Right atrium auricular region (tissue), 2 donors: ENCODE results near the gene TESK1. TPM values are rescaled to one million over a fixed set of nuclear protein-coding genes. Genes with fewer than 3 reads are reported as not detected.
"Not testable (repeated sequence)": the region's sequence is repeated elsewhere in the genome, so short reads cannot be mapped to it uniquely, and the experiment has no call there.

Experiments
- DNase-seq: peaks from one replicate; pipeline ENCODE4 v3.0.0-alpha.2; 2019; ENCODE audit warnings: low spot score
- H3K27ac ChIP-seq, 2 donors: fragments of 200-600 bp; sonication (generic); 1 replicate in 1 of 2; 2 replicates in 1 of 2; pipeline ENCODE4 v1.5.1; 2016 to 2019
- H3K27me3 ChIP-seq, 2 donors: fragments of 200-600 bp; sonication (generic); one replicate each; pipeline versions ENCODE4 v1.5.1 to v1.6.0; 2017 to 2019
- H3K36me3 ChIP-seq: fragments of 200-600 bp; sonication (generic); one replicate; pipeline ENCODE4 v1.5.1; 2016
- H3K4me1 ChIP-seq, 2 donors: fragments of 200-600 bp; sonication (generic); one replicate each; pipeline versions ENCODE4 v1.5.1 to v1.6.0; 2017 to 2019
- H3K4me3 ChIP-seq, 2 donors: fragments of 200-600 bp; sonication (generic); 1 replicate in 1 of 2; 2 replicates in 1 of 2; pipeline ENCODE4 v1.5.1; 2017 to 2019; ENCODE audit warnings: mild to moderate bottlenecking in 1 of 2, moderate library complexity in 1 of 2
- H3K9me3 ChIP-seq, 2 donors: fragments of 200-600 bp; sonication (generic); one replicate each; pipeline ENCODE4 v1.5.1; 2019
- total RNA-seq, 2 donors: library from RNA; depleted of rRNA; stranded (reverse); fragments of >200 nt; gene quantifications; one replicate each; pipeline ENCODE4 v1.1.0, GENCODE V29; 2016
- TF ChIP-seq, protein P1 (sequence below), 2 donors: fragments of 200-600 bp; sonication (generic); IDR thresholded peaks; one replicate each; pipeline ENCODE4 v1.5.1; 2019; ENCODE audit warnings: antibody characterized with exemption in 2 of 2

Gene TESK1
- total RNA-seq, 2 donors from 2014 or later, result 16.5 to 28.0 TPM

DNA sequence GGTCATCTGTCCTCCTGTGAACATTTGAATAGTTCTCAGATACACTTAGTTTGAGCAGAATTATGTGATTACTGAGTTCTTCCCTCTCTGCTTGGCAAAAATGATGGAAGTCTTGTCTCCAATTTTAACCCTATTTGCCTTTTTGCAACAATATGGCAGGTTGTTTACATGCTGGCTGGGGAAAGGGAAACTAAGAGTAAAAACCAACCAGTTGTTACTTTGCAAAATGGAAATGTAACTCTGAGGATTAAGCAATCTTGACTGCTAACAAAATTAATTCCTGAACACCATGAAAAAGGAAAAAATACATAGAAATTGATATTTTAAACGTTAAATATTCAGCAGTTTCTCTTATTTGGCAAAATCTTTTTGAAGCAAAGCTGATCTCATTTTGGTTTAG is 34.6 kb downstream of the TESK1 start:
- Histone ChIP-seq H3K36me3 (no peaks in the 10 kb centered on the region), H3K9me3 (no peaks in the 10 kb centered on the region), H3K27me3 (no peaks in the 10 kb centered on the region), H3K27ac (no peak overlapping the region), H3K4me1 (peaks cover 0 to 11% of the 10 kb centered on the region in 2 donors), H3K4me3 (no peak overlapping the region)
- no peak for DNase-seq
- TF ChIP-seq, protein P1, sequence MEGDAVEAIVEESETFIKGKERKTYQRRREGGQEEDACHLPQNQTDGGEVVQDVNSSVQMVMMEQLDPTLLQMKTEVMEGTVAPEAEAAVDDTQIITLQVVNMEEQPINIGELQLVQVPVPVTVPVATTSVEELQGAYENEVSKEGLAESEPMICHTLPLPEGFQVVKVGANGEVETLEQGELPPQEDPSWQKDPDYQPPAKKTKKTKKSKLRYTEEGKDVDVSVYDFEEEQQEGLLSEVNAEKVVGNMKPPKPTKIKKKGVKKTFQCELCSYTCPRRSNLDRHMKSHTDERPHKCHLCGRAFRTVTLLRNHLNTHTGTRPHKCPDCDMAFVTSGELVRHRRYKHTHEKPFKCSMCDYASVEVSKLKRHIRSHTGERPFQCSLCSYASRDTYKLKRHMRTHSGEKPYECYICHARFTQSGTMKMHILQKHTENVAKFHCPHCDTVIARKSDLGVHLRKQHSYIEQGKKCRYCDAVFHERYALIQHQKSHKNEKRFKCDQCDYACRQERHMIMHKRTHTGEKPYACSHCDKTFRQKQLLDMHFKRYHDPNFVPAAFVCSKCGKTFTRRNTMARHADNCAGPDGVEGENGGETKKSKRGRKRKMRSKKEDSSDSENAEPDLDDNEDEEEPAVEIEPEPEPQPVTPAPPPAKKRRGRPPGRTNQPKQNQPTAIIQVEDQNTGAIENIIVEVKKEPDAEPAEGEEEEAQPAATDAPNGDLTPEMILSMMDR (IDR thresholded peaks at IDR 0.05), result no peak

DNA sequence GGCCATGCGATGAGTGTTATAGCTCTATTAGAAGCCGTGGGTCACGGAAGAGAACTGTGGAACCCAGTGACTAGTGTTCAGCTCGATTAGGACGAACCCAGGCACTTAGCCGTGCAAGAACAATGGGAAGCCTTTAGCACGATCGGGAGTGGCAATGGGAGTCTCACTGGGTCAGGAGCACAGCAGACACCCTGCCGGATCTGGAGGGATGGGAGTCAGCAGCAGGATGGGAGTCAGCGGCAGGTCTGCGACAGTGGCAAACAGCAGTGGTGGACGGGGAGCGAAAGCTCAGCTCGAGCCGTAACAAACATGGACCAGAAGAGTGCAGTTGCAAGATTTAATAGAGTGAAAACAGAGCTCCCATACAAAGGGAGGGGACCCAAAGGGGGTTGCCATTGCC is 35.4 kb downstream of the TESK1 start:
- not testable (repeated sequence) for H3K4me3 ChIP-seq, H3K9me3 ChIP-seq, H3K36me3 ChIP-seq, DNase-seq, H3K27ac ChIP-seq, H3K27me3 ChIP-seq, H3K4me1 ChIP-seq

DNA sequence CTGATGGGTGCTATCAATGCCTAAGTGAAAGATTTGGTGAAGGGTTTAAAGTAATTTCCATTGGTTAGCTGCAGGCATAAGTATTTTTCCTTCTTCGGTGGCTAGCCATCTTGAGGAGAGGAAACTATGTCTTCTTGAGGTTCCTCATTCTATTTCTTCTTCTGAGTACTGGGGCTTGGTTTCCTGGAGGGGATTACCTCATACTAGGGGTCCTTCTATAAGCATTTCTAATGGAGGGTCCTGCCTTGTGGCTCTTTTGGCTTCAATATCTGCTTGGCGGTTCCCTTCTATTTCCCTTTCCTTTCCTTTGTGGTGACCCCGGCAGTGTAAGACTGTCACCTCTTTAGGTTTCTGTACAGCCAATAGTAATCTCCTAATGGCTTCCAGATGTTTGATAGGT is 36.4 kb downstream of the TESK1 start:
- not testable (repeated sequence) for H3K27ac ChIP-seq, DNase-seq, H3K27me3 ChIP-seq, H3K36me3 ChIP-seq, H3K9me3 ChIP-seq, H3K4me1 ChIP-seq, H3K4me3 ChIP-seq

DNA sequence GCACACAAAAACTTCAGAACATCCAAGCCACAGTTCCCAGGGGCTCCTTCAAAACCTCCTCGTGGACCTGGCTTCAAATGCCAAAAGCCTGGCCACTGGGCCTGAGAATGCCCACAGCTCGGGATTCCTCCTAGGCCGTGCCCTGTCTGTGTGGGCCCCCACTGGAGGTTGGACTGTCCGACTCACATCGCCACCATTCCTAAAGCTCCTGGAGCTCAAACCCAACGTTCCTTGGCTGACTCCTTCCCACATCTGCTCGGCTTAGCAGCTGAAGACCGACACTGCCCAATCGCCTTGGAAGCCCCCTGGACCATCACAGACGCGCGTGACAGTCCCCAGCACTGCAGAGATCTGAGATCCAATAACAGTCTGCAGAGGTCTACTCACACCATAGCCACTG is 38.0 kb downstream of the TESK1 start:
- TF ChIP-seq, protein P1 (IDR thresholded peaks at IDR 0.05), result no peak
- Histone ChIP-seq H3K27me3 (no peaks in the 10 kb centered on the region), H3K27ac (no peak overlapping the region), H3K4me1 (peaks cover 0 to 15% of the 10 kb centered on the region in 2 donors), H3K4me3 (no peak overlapping the region), H3K36me3 (no peaks in the 10 kb centered on the region), H3K9me3 (no peaks in the 10 kb centered on the region)
- no peak for DNase-seq

DNA sequence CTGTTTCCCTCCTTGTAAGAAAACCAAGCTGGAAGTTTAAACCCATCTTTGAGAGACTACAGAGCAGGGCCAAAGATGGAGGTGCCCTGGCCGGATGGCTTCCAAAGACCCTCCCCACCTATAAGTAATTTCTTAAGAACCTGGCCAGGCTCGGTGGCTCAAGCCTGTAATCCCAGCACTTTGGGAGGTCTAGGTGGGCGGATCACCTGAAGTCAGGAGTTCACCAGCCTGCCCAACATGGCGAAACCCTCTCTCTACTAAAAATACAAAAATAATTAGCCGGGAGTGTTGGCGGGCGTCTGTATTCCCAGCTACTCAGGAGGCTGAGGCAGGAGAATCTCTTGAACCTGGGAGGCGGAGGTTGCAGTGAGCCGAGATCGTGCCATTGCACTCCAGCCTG is 40.7 kb downstream of the TESK1 start:
- H3K4me3 ChIP-seq, result peak overlapping the region; percentile 55 to 58
- not testable (repeated sequence) for H3K9me3 ChIP-seq, H3K36me3 ChIP-seq, DNase-seq, H3K27me3 ChIP-seq
- peaks cover 0 to 15% of the 10 kb centered on the region in 2 donors for H3K4me1 ChIP-seq
- peak overlapping the region; percentile 86 to 91 for H3K27ac ChIP-seq

DNA sequence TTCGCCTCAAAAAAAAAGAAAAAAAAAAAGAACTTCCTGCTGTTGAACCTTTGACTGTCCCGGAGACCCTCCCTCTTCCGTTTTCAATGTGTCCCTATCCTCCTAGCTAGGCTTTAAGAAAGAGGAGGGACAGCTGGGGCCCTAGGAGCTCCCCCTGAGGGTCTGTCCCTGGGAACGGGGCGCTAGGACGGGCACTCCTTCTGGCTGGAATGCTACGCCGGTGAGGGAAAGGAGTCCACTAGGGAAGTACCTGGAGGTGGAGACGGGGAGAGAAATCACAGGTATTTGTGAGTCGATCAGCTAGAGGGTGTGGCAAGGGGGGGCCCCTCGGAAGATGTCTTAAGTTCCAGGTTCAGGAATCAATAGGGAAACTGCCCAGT is 41.1 kb downstream of the TESK1 start:
- Histone ChIP-seq H3K4me1 (peaks cover 0 to 15% of the 10 kb centered on the region in 2 donors), H3K27ac (peak overlapping the region; percentile 86 to 91), H3K9me3 (no peaks in the 10 kb centered on the region), H3K27me3 (no peaks in the 10 kb centered on the region), H3K36me3 (no peaks in the 10 kb centered on the region), H3K4me3 (peak overlapping the region; percentile 55 to 58)
- no peak for DNase-seq
- TF ChIP-seq, protein P1 (IDR thresholded peaks at IDR 0.05), result no peak

DNA sequence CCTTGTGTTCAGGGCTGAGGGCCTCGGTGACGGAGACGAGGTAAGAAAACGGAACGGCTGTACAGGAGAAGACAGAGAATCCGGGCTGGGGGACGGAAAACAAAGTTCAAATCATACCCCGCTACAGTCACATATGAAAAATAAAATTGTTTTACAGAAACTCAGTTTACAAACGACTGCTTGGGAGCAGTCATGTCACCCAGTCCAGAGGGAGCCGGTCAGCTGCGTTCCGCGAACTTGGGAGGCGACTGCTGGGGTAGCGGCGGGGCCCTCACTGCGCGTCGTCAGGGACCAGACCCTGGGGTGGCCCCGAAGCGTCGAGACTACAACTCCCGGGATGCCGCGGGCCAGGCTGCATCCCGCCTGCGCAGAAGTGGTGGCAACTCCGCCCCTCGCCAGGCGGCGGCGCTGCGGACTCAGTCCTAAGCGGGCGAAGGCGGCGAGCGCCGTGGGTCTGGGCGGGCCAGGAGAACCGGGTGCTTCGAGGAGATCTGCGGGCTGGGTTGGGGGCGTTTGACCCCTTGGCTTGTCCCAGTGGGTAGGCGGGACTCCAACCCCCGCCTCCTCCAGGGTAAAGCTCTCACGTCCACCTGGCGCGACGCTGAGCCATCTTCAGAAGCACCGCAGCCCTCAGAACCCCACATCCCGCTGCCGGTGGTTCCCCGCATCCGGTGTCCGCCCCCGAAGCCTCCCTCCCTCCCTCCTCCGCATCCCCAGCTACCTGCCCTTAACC is 41.6 kb downstream of the TESK1 start:
- H3K9me3 ChIP-seq, result no peaks in the 10 kb centered on the region
- peak overlapping the region; percentile 55 to 58 for H3K4me3 ChIP-seq
- TF ChIP-seq, protein P1 (IDR thresholded peaks at IDR 0.05), result peak; percentile 89 to 99
- H3K27ac ChIP-seq, result peak overlapping the region; percentile 86 to 91
- H3K4me1 ChIP-seq, result peaks cover 0 to 15% of the 10 kb centered on the region in 2 donors
- peak; percentile 93 for DNase-seq
- H3K27me3 ChIP-seq, result no peaks in the 10 kb centered on the region
- no peaks in the 10 kb centered on the region for H3K36me3 ChIP-seq
